Measurements from ENCODE around the gene SOCS4.

Gene SOCS4

GRCh38 chr14:55026793-55027561 is at the start of gene SOCS4, which contains the start of gene WDHD1:
Gene SOCS4 (plus strand): TSS chr14:55027236. CDS start chr14:55043042, 15,806 bp downstream.
Gene WDHD1 (minus strand): TSS chr14:55027099. CDS start chr14:55026787, 312 bp downstream.
- peak; percentile 14 for TF ChIP-seq CTCF (IDR thresholded peaks at IDR 0.05; ENCODE audit: extremely low read depth, insufficient read depth, missing control alignments)
- in situ Hi-C loops (cut with MboI; ENCODE audit: low pct_unique_long_range_greater_than_20kb, low sequenced_read_pairs, unreplicated experiment): no loop called here
- peak; percentile 92 for DNase-seq (ENCODE audit: low spot score)

- DNase-seq (ENCODE audit: low spot score): no peak
- in situ Hi-C loops (cut with MboI; ENCODE audit: low pct_unique_long_range_greater_than_20kb, low sequenced_read_pairs, unreplicated experiment): no loop called here
- TF ChIP-seq CTCF (IDR thresholded peaks at IDR 0.05; ENCODE audit: extremely low read depth, insufficient read depth, missing control alignments): no peak
These were observed 48.0 kb upstream of the SOCS4 start for GRCh38 chr14:54979039-54979438.

- no peak for TF ChIP-seq CTCF (IDR thresholded peaks at IDR 0.05; ENCODE audit: extremely low read depth, insufficient read depth, missing control alignments)
- no peak for DNase-seq (ENCODE audit: low spot score)
- in situ Hi-C loops (cut with MboI; ENCODE audit: low pct_unique_long_range_greater_than_20kb, low sequenced_read_pairs, unreplicated experiment): no loop called here
These were observed 45.3 kb upstream of the SOCS4 start for GRCh38 chr14:54981698-54982097.

GRCh38 chr14:54985156-54985555 is 41.9 kb upstream of the SOCS4 start:
- DNase-seq (ENCODE audit: low spot score): no peak
- in situ Hi-C loops (cut with MboI; ENCODE audit: low pct_unique_long_range_greater_than_20kb, low sequenced_read_pairs, unreplicated experiment): no loop called here
- no peak for TF ChIP-seq CTCF (IDR thresholded peaks at IDR 0.05; ENCODE audit: extremely low read depth, insufficient read depth, missing control alignments)

GRCh38 chr14:55000381-55000780 is 26.7 kb upstream of the SOCS4 start:
- DNase-seq (ENCODE audit: low spot score): no peak
- in situ Hi-C loops (cut with MboI; ENCODE audit: low pct_unique_long_range_greater_than_20kb, low sequenced_read_pairs, unreplicated experiment): no loop called here
- TF ChIP-seq CTCF (IDR thresholded peaks at IDR 0.05; ENCODE audit: extremely low read depth, insufficient read depth, missing control alignments): no peak

- in situ Hi-C loops (cut with MboI; ENCODE audit: low pct_unique_long_range_greater_than_20kb, low sequenced_read_pairs, unreplicated experiment): no loop called here
- no peak for TF ChIP-seq CTCF (IDR thresholded peaks at IDR 0.05; ENCODE audit: extremely low read depth, insufficient read depth, missing control alignments)
These were observed 22.0 kb upstream of the SOCS4 start for GRCh38 chr14:55005071-55005470.

More at GRCh38 chr14:55005071-55005470, 22.0 kb upstream of the SOCS4 start:
- no peak for DNase-seq (ENCODE audit: low spot score)

All from GM13977 (cell line).